Measurements from ENCODE around the gene GGCT.

The GGCT gene

GRCh38 chr7:30474485-30474884 lies 30.1 kb downstream of the GGCT start:
- Histone ChIP-seq H2AK5ac (ENCODE audit: low read depth, low read length) (no peak overlapping the region), H4K91ac (ENCODE audit: low read depth, low read length, poor library complexity) (no peak overlapping the region), H2BK12ac (ENCODE audit: low read length) (no peak overlapping the region), H3K79me1 (ENCODE audit: low read depth, low read length) (no peaks in the 10 kb centered on the region), H3K4me3 (ENCODE audit: low read length in 2 of 2) (no peak overlapping the region), H2BK120ac (ENCODE audit: low read depth, low read length) (no peak overlapping the region), H3K23ac (ENCODE audit: low read depth, low read length, poor library complexity) (no peak overlapping the region), H2AFZ (ENCODE audit: low read length) (no peak overlapping the region), H3K14ac (ENCODE audit: low read length) (no peak overlapping the region), H2BK5ac (ENCODE audit: low read length) (no peak overlapping the region), H3K36me3 (replicated peaks in 1 of 2; ENCODE audit: control insufficient read depth in 2 of 2, insufficient read depth in 2 of 2, low read length in 2 of 2) (no peaks in the 10 kb centered on the region), H3K9ac (ENCODE audit: low read depth, low read length, poor library complexity) (no peak overlapping the region), H3K9me3 (replicated peaks in 1 of 2; ENCODE audit: control insufficient read depth in 2 of 2, insufficient read depth in 1 of 2, low read depth in 1 of 2, low read length in 2 of 2) (no peaks in the 10 kb centered on the region), H3K4me2 (ENCODE audit: insufficient read depth, low read length, poor library complexity, severe bottlenecking) (no peak overlapping the region), H3K27ac (replicated peaks; ENCODE audit: low read length) (no peak overlapping the region), H3K4me1 (ENCODE audit: control insufficient read depth in 2 of 2, insufficient read depth in 1 of 2, low read depth in 1 of 2, low read length in 2 of 2) (peaks cover 18 to 19% of the 10 kb centered on the region in 2 donors), H3K18ac (ENCODE audit: low read length) (no peak overlapping the region), H2BK15ac (ENCODE audit: low read length) (no peak overlapping the region), H3K4ac (ENCODE audit: low read length) (no peak overlapping the region), H3K27me3 (ENCODE audit: control insufficient read depth in 3 of 3, insufficient read depth in 3 of 3, low read depth in 1 of 3, low read length in 3 of 3) (peaks cover 0 to 5% (median 0%) of the 10 kb centered on the region in 3 experiments), H4K8ac (ENCODE audit: low read depth, low read length) (no peak overlapping the region)
- no CpG with 5 or more reads among the region's 10 CpGs for WGBS, 2 donors (ENCODE audit: extremely low coverage in 2 of 2, insufficient read length in 2 of 2, insufficient replicate concordance in 1 of 2)
- no peak for DNase-seq (ENCODE audit: low spot score)

DNA sequence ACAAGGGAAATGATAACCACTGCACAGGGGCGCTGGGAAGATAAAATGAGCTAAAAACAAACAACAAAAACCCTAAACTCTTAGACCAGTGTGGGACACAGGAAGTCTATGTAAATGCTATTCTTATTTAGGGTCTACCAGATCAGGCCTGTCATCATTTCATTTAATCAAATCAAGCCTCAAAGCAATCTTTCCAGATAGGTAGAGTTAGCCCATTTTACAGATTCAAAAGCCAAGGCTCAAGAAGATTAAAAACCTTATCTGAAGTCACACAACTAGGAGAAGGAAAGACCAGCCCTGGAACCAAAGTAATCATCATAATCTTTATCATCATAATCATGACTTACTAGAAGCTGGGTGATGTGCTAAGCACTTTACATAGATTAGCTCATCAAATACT lies 30.7 kb downstream of the GGCT start:
- no peak overlapping the region for H3K23ac ChIP-seq (ENCODE audit: low read depth, low read length, poor library complexity)
- no peak overlapping the region for H4K8ac ChIP-seq (ENCODE audit: low read depth, low read length)
- no peak overlapping the region for H2BK120ac ChIP-seq (ENCODE audit: low read depth, low read length)
- H3K27me3 ChIP-seq (ENCODE audit: control insufficient read depth in 3 of 3, insufficient read depth in 3 of 3, low read depth in 1 of 3, low read length in 3 of 3) = peaks cover 0 to under 1% (median 0%) of the 10 kb centered on the region in 3 experiments
- no peak overlapping the region for H2BK5ac ChIP-seq (ENCODE audit: low read length)
- H3K4ac ChIP-seq (ENCODE audit: low read length) = no peak overlapping the region
- H2AK5ac ChIP-seq (ENCODE audit: low read depth, low read length) = no peak overlapping the region
- no peak overlapping the region for H3K27ac ChIP-seq (replicated peaks; ENCODE audit: low read length)
- H4K91ac ChIP-seq (ENCODE audit: low read depth, low read length, poor library complexity) = no peak overlapping the region
- no peak overlapping the region for H3K4me2 ChIP-seq (ENCODE audit: insufficient read depth, low read length, poor library complexity, severe bottlenecking)
- no CpG with 5 or more reads among the region's 1 CpG for WGBS, 2 donors (ENCODE audit: extremely low coverage in 2 of 2, insufficient read length in 2 of 2, insufficient replicate concordance in 1 of 2)
- no peak overlapping the region for H2BK15ac ChIP-seq (ENCODE audit: low read length)
- H3K9me3 ChIP-seq (replicated peaks in 1 of 2; ENCODE audit: control insufficient read depth in 2 of 2, insufficient read depth in 1 of 2, low read depth in 1 of 2, low read length in 2 of 2) = no peaks in the 10 kb centered on the region
- no peaks in the 10 kb centered on the region for H3K36me3 ChIP-seq (replicated peaks in 1 of 2; ENCODE audit: control insufficient read depth in 2 of 2, insufficient read depth in 2 of 2, low read length in 2 of 2)
- no peaks in the 10 kb centered on the region for H3K79me1 ChIP-seq (ENCODE audit: low read depth, low read length)
- H2BK12ac ChIP-seq (ENCODE audit: low read length) = no peak overlapping the region
- H3K14ac ChIP-seq (ENCODE audit: low read length) = no peak overlapping the region
- no peak overlapping the region for H3K4me3 ChIP-seq (ENCODE audit: low read length in 2 of 2)
- no peak overlapping the region for H2AFZ ChIP-seq (ENCODE audit: low read length)
- peaks cover 21 to 23% of the 10 kb centered on the region in 2 donors for H3K4me1 ChIP-seq (ENCODE audit: control insufficient read depth in 2 of 2, insufficient read depth in 1 of 2, low read depth in 1 of 2, low read length in 2 of 2)
- no peak overlapping the region for H3K9ac ChIP-seq (ENCODE audit: low read depth, low read length, poor library complexity)
- DNase-seq (ENCODE audit: low spot score) = no peak
- H3K18ac ChIP-seq (ENCODE audit: low read length) = no peak overlapping the region

GRCh38 chr7:30472784-30473775 lies 31.5 kb downstream of the GGCT start:
- H3K9ac ChIP-seq (ENCODE audit: low read depth, low read length, poor library complexity) = no peak overlapping the region
- WGBS, 2 donors (ENCODE audit: extremely low coverage in 2 of 2, insufficient read length in 2 of 2, insufficient replicate concordance in 1 of 2) = no CpG with 5 or more reads among the region's 4 CpGs
- no peak for DNase-seq (ENCODE audit: low spot score)

DNA sequence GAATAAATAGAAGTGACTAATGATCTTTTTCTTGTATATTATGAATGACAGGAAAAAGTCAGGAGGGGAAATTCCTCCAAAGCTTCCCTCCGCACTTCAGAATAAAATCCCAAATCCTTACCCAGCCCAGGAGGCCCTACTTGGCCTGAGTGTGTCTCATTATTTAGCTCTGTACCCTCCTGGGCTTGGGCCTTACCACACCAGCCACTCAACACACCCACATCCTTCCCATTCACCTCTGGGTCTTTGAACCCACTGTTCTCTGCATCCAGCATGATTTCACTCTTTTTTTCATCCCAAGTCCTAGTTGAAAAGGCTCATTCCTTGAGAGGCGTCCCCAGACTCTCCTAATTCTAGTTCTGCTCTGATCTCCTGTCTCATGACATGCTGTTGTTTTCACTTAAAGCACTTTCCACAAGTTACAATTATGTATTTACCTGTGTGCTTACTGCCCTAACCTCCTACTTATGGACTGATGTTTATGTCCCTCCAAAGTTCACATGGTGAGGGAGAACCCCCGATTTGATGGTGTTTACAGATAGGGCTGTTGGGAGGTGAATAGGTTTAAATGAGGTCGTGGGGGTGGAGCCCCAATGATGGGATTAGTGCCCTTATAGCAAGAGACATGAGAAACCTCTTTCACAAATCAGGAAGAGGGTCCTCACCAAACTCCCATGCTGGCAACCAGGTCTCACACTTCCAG lies 32.4 kb downstream of the GGCT start:
- Histone ChIP-seq H2BK15ac (ENCODE audit: low read length) (no peak overlapping the region), H2BK5ac (ENCODE audit: low read length) (no peak overlapping the region), H3K4me3 (ENCODE audit: low read length in 2 of 2) (no peak overlapping the region), H4K8ac (ENCODE audit: low read depth, low read length) (no peak overlapping the region), H3K23ac (ENCODE audit: low read depth, low read length, poor library complexity) (no peak overlapping the region), H3K27me3 (ENCODE audit: control insufficient read depth in 3 of 3, insufficient read depth in 3 of 3, low read depth in 1 of 3, low read length in 3 of 3) (no peaks in the 10 kb centered on the region), H2BK120ac (ENCODE audit: low read depth, low read length) (no peak overlapping the region), H3K18ac (ENCODE audit: low read length) (no peak overlapping the region), H2AFZ (ENCODE audit: low read length) (no peak overlapping the region), H3K9ac (ENCODE audit: low read depth, low read length, poor library complexity) (no peak overlapping the region), H3K79me1 (ENCODE audit: low read depth, low read length) (no peaks in the 10 kb centered on the region), H3K4me2 (ENCODE audit: insufficient read depth, low read length, poor library complexity, severe bottlenecking) (no peak overlapping the region), H2BK12ac (ENCODE audit: low read length) (no peak overlapping the region), H3K14ac (ENCODE audit: low read length) (no peak overlapping the region), H4K91ac (ENCODE audit: low read depth, low read length, poor library complexity) (no peak overlapping the region), H3K4ac (ENCODE audit: low read length) (no peak overlapping the region), H3K9me3 (replicated peaks in 1 of 2; ENCODE audit: control insufficient read depth in 2 of 2, insufficient read depth in 1 of 2, low read depth in 1 of 2, low read length in 2 of 2) (no peaks in the 10 kb centered on the region), H3K27ac (replicated peaks; ENCODE audit: low read length) (no peak overlapping the region), H2AK5ac (ENCODE audit: low read depth, low read length) (no peak overlapping the region), H3K4me1 (ENCODE audit: control insufficient read depth in 2 of 2, insufficient read depth in 1 of 2, low read depth in 1 of 2, low read length in 2 of 2) (peaks cover 20 to 24% of the 10 kb centered on the region in 2 donors), H3K36me3 (replicated peaks in 1 of 2; ENCODE audit: control insufficient read depth in 2 of 2, insufficient read depth in 2 of 2, low read length in 2 of 2) (no peaks in the 10 kb centered on the region)
- WGBS, 2 donors (ENCODE audit: extremely low coverage in 2 of 2, insufficient read length in 2 of 2, insufficient replicate concordance in 1 of 2) = no CpG with 5 or more reads among the region's 4 CpGs
- DNase-seq (ENCODE audit: low spot score) = no peak

More at GRCh38 chr7:30472784-30473775, 31.5 kb downstream of the GGCT start:
- Histone ChIP-seq H3K4me3 (ENCODE audit: low read length in 2 of 2) (no peak overlapping the region), H2AFZ (ENCODE audit: low read length) (no peak overlapping the region), H3K79me1 (ENCODE audit: low read depth, low read length) (no peaks in the 10 kb centered on the region), H2BK12ac (ENCODE audit: low read length) (no peak overlapping the region), H4K8ac (ENCODE audit: low read depth, low read length) (no peak overlapping the region), H3K36me3 (replicated peaks in 1 of 2; ENCODE audit: control insufficient read depth in 2 of 2, insufficient read depth in 2 of 2, low read length in 2 of 2) (no peaks in the 10 kb centered on the region), H3K4ac (ENCODE audit: low read length) (no peak overlapping the region), H3K23ac (ENCODE audit: low read depth, low read length, poor library complexity) (no peak overlapping the region), H3K9me3 (replicated peaks in 1 of 2; ENCODE audit: control insufficient read depth in 2 of 2, insufficient read depth in 1 of 2, low read depth in 1 of 2, low read length in 2 of 2) (no peaks in the 10 kb centered on the region), H3K18ac (ENCODE audit: low read length) (no peak overlapping the region), H2AK5ac (ENCODE audit: low read depth, low read length) (no peak overlapping the region), H4K91ac (ENCODE audit: low read depth, low read length, poor library complexity) (no peak overlapping the region), H3K27ac (replicated peaks; ENCODE audit: low read length) (no peak overlapping the region), H2BK15ac (ENCODE audit: low read length) (no peak overlapping the region), H3K4me1 (ENCODE audit: control insufficient read depth in 2 of 2, insufficient read depth in 1 of 2, low read depth in 1 of 2, low read length in 2 of 2) (peaks cover 23 to 24% of the 10 kb centered on the region in 2 donors), H2BK5ac (ENCODE audit: low read length) (no peak overlapping the region), H3K14ac (ENCODE audit: low read length) (no peak overlapping the region), H3K27me3 (ENCODE audit: control insufficient read depth in 3 of 3, insufficient read depth in 3 of 3, low read depth in 1 of 3, low read length in 3 of 3) (no peaks in the 10 kb centered on the region), H2BK120ac (ENCODE audit: low read depth, low read length) (no peak overlapping the region), H3K4me2 (ENCODE audit: insufficient read depth, low read length, poor library complexity, severe bottlenecking) (no peak overlapping the region)

All from neuronal stem cell (in vitro differentiated cells).